Neural cell (in vitro differentiated cells): ENCODE measurements around the gene NMU. TPM values are rescaled to one million over a fixed set of nuclear protein-coding genes. Genes with fewer than 3 reads are reported as not detected.

Experiments
- H2AFZ ChIP-seq: fragments of 200-600, 300-800 bp; sonication (generic), shearing (Covaris generic); 2 replicates; pipeline ENCODE4 v1.6.0; 2014; ENCODE audit warnings: low read depth, mild to moderate bottlenecking, antibody characterized with exemption, low read length, moderate library complexity
- H3F3A ChIP-seq: fragments of 200-600 bp; shearing (Covaris generic); 2 replicates; pipeline ENCODE4 v1.6.1; 2016; ENCODE audit warnings: mild to moderate bottlenecking, moderate library complexity, mixed read lengths, antibody characterized with exemption, low read length; ENCODE audit not compliant: insufficient read depth, poor library complexity, severe bottlenecking
- H3K27ac ChIP-seq: fragments of 200-600, 300-800 bp; sonication (generic), shearing (Covaris generic); 2 replicates; pipeline ENCODE4 v1.5.1; 2014; ENCODE audit warnings: mild to moderate bottlenecking, low read length, moderate library complexity
- H3K27me3 ChIP-seq: fragments of 300-800, 200-600 bp; sonication (generic), shearing (Covaris generic); 2 replicates; pipeline ENCODE4 v1.6.0; 2014; ENCODE audit warnings: mild to moderate bottlenecking, low read depth, low read length, moderate library complexity; ENCODE audit not compliant: insufficient read depth
- H3K36me3 ChIP-seq: fragments of 300-800, 200-600 bp; sonication (generic), shearing (Covaris generic); 2 replicates; pipeline ENCODE4 v1.5.1; 2014; ENCODE audit warnings: mild to moderate bottlenecking, antibody characterized with exemption, low read length, moderate library complexity; ENCODE audit not compliant: insufficient read depth
- H3K4me2 ChIP-seq: fragments of 300-800, 200-600 bp; sonication (generic), shearing (Covaris generic); 2 replicates; pipeline ENCODE4 v1.6.0; 2014; ENCODE audit warnings: mild to moderate bottlenecking, low read length
- H3K4me3 ChIP-seq: fragments of 300-800, 200-600 bp; sonication (generic), shearing (Covaris generic); 2 replicates; pipeline ENCODE4 v1.5.1; 2014; ENCODE audit warnings: mild to moderate bottlenecking, low read length, moderate library complexity
- H3K79me2 ChIP-seq: fragments of 200-600 bp; shearing (Covaris generic); replicated peaks from 2 replicates; pipeline ENCODE4 v1.6.0; 2014; ENCODE audit warnings: mild to moderate bottlenecking, low read length, moderate library complexity; ENCODE audit not compliant: insufficient read depth
- H3K9ac ChIP-seq: fragments of 300-800, 200-600 bp; sonication (generic), shearing (Covaris generic); 2 replicates; pipeline ENCODE4 v1.6.1; 2016; ENCODE audit warnings: mild to moderate bottlenecking, low read length, mixed read lengths
- H3K9me2 ChIP-seq: fragments of 200-600 bp; shearing (Covaris generic); 2 replicates; pipeline ENCODE4 v1.6.1; 2016; ENCODE audit warnings: mild to moderate bottlenecking, low read length, mixed read lengths; ENCODE audit not compliant: insufficient read depth
- H3K9me3 ChIP-seq: fragments of 200-600, 300-800 bp; sonication (generic), shearing (Covaris generic); 2 replicates; pipeline ENCODE4 v1.6.1; 2016; ENCODE audit warnings: mild to moderate bottlenecking, mixed run types, low read length, moderate library complexity, mixed read lengths
- H4K20me1 ChIP-seq: fragments of 200-600 bp; shearing (Covaris generic); 2 replicates; pipeline ENCODE4 v1.6.1; 2016; ENCODE audit warnings: mild to moderate bottlenecking, mixed run types; ENCODE audit not compliant: insufficient read depth
- EP300 ChIP-seq: fragments of 450-650 bp; conservative IDR thresholded peaks from 2 replicates; pipeline ENCODE4 v1.6.1; 2014; ENCODE audit warnings: antibody characterized with exemption, mild to moderate bottlenecking, moderate library complexity; ENCODE audit not compliant: poor library complexity, severe bottlenecking
- EZH2 ChIP-seq: fragments of 200-600, 300-800 bp; shearing (Covaris generic), sonication (generic); IDR thresholded peaks from 2 replicates; pipeline ENCODE4 v1.6.1; 2014; ENCODE audit warnings: antibody characterized with exemption, low read length, borderline replicate concordance, mild to moderate bottlenecking; ENCODE audit not compliant: insufficient read depth, poor library complexity, severe bottlenecking
- MXI1 ChIP-seq: fragments of 450-650 bp; conservative IDR thresholded peaks from 2 replicates; pipeline ENCODE4 v1.6.1; 2014; ENCODE audit warnings: antibody characterized with exemption, mild to moderate bottlenecking; ENCODE audit not compliant: poor library complexity, severe bottlenecking
- POLR2AphosphoS5 ChIP-seq: IDR thresholded peaks from 2 replicates; pipeline ENCODE4 v1.6.1; 2012
- RAD21 ChIP-seq: fragments of 450-650 bp; conservative IDR thresholded peaks from 2 replicates; pipeline ENCODE4 v1.6.1; 2014; ENCODE audit warnings: antibody characterized with exemption, mild to moderate bottlenecking, moderate library complexity
- SMC3 ChIP-seq: fragments of 450-650 bp; conservative IDR thresholded peaks from 2 replicates; pipeline ENCODE4 v1.6.1; 2014; ENCODE audit warnings: antibody characterized with exemption, mild to moderate bottlenecking, moderate library complexity; ENCODE audit not compliant: poor library complexity
- TAF1 ChIP-seq: IDR thresholded peaks from 2 replicates; pipeline ENCODE4 v1.6.1; 2012; ENCODE audit warnings: low read depth
- polyA plus RNA-seq: library from polyadenylated mRNA; depleted of rRNA; stranded (reverse); fragments of >200 nt; gene quantifications from 2 replicates; pipeline ENCODE4 v1.2.3, GENCODE V29; 2014
- TF ChIP-seq, protein P1 (sequence below): fragments of 450-650 bp; IDR thresholded peaks from 2 replicates; pipeline ENCODE4 v1.5.1; 2014; ENCODE audit warnings: antibody characterized with exemption, mild to moderate bottlenecking, moderate library complexity; ENCODE audit not compliant: poor library complexity, severe bottlenecking
- TF ChIP-seq, protein P2 (sequence below): IDR thresholded peaks from 2 replicates; pipeline ENCODE4 v1.6.1; 2012; ENCODE audit warnings: borderline replicate concordance

NMU gene
- polyA plus RNA-seq, 1 donor from 2014 or later, result 47.2 TPM

DNA sequence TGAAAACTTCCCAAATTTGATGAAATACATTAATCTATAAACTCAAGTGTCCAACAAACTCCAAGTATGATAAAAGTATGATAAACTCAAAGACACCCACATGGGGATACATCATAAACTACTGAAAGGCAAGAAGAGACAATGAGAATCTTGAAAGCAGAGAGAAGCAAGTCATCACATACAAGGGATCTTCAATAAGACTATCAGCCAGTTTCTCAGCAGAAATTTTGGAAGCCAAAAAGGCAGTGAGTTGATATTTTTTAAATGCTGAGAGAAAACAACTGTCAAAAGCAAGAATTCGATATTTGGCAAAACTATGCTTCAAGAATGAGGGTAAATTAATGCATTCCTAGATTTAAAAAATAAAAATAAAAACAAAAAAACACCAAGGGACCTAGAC, 60.6 kb downstream of the NMU start:
- no peak for TF ChIP-seq SMC3
- TF ChIP-seq TAF1, result no peak
- TF ChIP-seq, protein P1, sequence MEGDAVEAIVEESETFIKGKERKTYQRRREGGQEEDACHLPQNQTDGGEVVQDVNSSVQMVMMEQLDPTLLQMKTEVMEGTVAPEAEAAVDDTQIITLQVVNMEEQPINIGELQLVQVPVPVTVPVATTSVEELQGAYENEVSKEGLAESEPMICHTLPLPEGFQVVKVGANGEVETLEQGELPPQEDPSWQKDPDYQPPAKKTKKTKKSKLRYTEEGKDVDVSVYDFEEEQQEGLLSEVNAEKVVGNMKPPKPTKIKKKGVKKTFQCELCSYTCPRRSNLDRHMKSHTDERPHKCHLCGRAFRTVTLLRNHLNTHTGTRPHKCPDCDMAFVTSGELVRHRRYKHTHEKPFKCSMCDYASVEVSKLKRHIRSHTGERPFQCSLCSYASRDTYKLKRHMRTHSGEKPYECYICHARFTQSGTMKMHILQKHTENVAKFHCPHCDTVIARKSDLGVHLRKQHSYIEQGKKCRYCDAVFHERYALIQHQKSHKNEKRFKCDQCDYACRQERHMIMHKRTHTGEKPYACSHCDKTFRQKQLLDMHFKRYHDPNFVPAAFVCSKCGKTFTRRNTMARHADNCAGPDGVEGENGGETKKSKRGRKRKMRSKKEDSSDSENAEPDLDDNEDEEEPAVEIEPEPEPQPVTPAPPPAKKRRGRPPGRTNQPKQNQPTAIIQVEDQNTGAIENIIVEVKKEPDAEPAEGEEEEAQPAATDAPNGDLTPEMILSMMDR, result no peak
- TF ChIP-seq EP300, result no peak
- no peak overlapping the region for H3K27ac ChIP-seq
- H3K27me3 ChIP-seq, result no peaks in the 10 kb centered on the region
- no peak overlapping the region for H3K4me3 ChIP-seq
- H3K9ac ChIP-seq, result no peak overlapping the region
- H3K4me2 ChIP-seq, result no peak overlapping the region
- H3F3A ChIP-seq, result no peaks in the 10 kb centered on the region
- H3K36me3 ChIP-seq, result no peaks in the 10 kb centered on the region
- no peaks in the 10 kb centered on the region for H3K9me2 ChIP-seq
- H2AFZ ChIP-seq, result no peak overlapping the region
- no peaks in the 10 kb centered on the region for H3K79me2 ChIP-seq
- H4K20me1 ChIP-seq, result no peaks in the 10 kb centered on the region
- H3K9me3 ChIP-seq, result no peaks in the 10 kb centered on the region

DNA sequence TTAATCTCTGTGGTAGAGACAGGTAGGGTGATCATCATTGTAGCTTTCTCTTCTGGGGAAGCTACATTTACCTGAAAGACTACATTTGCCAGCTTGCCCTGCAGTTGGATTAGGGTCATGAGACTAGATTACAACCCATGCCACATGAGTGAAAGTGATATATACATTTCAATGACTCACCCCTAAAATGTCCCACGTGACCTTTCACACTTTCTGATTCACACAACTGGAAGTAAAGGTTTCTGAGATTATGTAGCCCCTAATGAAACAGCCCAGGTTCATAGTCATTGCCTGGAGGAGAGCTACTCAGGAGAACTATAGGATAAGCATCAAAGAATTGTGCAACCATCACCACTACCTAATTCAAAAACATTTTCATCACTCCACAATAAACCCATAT, 61.8 kb downstream of the NMU start:
- no peak overlapping the region for H2AFZ ChIP-seq
- H3K9ac ChIP-seq, result no peak overlapping the region
- H3K9me2 ChIP-seq, result no peaks in the 10 kb centered on the region
- no peaks in the 10 kb centered on the region for H3K79me2 ChIP-seq
- no peaks in the 10 kb centered on the region for H3K27me3 ChIP-seq
- H3K4me2 ChIP-seq, result no peak overlapping the region
- H3K36me3 ChIP-seq, result no peaks in the 10 kb centered on the region
- no peaks in the 10 kb centered on the region for H3K9me3 ChIP-seq
- H3K27ac ChIP-seq, result no peak overlapping the region
- no peaks in the 10 kb centered on the region for H3F3A ChIP-seq
- no peaks in the 10 kb centered on the region for H4K20me1 ChIP-seq
- H3K4me3 ChIP-seq, result no peak overlapping the region
- TF ChIP-seq EZH2 (no peak), SMC3 (no peak)

DNA sequence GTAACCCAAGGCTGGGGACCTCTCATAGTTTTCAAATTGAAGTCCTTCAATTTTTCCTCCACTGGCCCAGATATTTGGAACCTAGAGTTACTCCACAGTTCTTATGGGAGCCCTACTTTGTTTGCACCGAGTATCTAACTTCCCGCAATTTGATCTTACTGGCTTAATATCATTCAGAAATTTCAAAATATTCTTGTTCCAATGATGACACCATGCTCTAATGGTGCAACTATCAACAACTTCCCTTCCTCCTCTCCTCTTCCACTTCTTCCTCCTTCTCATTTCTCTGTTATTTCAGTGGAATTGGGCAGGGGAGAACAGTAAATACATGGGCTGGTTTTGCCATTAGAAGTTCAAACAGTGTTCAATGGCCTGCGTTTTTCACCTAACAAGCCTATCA, 64.3 kb downstream of the NMU start:
- no peak for TF ChIP-seq SMC3
- TF ChIP-seq MXI1, result no peak
- TF ChIP-seq EP300, result no peak
- TF ChIP-seq, protein P1, result no peak
- TF ChIP-seq POLR2AphosphoS5, result no peak
- TF ChIP-seq, protein P2, sequence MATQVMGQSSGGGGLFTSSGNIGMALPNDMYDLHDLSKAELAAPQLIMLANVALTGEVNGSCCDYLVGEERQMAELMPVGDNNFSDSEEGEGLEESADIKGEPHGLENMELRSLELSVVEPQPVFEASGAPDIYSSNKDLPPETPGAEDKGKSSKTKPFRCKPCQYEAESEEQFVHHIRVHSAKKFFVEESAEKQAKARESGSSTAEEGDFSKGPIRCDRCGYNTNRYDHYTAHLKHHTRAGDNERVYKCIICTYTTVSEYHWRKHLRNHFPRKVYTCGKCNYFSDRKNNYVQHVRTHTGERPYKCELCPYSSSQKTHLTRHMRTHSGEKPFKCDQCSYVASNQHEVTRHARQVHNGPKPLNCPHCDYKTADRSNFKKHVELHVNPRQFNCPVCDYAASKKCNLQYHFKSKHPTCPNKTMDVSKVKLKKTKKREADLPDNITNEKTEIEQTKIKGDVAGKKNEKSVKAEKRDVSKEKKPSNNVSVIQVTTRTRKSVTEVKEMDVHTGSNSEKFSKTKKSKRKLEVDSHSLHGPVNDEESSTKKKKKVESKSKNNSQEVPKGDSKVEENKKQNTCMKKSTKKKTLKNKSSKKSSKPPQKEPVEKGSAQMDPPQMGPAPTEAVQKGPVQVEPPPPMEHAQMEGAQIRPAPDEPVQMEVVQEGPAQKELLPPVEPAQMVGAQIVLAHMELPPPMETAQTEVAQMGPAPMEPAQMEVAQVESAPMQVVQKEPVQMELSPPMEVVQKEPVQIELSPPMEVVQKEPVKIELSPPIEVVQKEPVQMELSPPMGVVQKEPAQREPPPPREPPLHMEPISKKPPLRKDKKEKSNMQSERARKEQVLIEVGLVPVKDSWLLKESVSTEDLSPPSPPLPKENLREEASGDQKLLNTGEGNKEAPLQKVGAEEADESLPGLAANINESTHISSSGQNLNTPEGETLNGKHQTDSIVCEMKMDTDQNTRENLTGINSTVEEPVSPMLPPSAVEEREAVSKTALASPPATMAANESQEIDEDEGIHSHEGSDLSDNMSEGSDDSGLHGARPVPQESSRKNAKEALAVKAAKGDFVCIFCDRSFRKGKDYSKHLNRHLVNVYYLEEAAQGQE, result no peak
- TF ChIP-seq RAD21, result no peak
- TF ChIP-seq TAF1, result no peak
- no peak for TF ChIP-seq EZH2
- no peaks in the 10 kb centered on the region for H3K36me3 ChIP-seq
- no peaks in the 10 kb centered on the region for H3F3A ChIP-seq
- H3K4me2 ChIP-seq, result no peak overlapping the region
- H4K20me1 ChIP-seq, result no peaks in the 10 kb centered on the region
- H3K9ac ChIP-seq, result no peak overlapping the region
- H3K9me3 ChIP-seq, result no peaks in the 10 kb centered on the region
- no peaks in the 10 kb centered on the region for H3K27me3 ChIP-seq
- no peak overlapping the region for H2AFZ ChIP-seq
- no peak overlapping the region for H3K27ac ChIP-seq
- H3K9me2 ChIP-seq, result no peaks in the 10 kb centered on the region
- H3K79me2 ChIP-seq, result no peaks in the 10 kb centered on the region
- no peak overlapping the region for H3K4me3 ChIP-seq
